Erythroblast (primary cell): ENCODE data around the gene KRTAP5-5.
"Not testable (repeated sequence)": the region's sequence is repeated elsewhere in the genome, so short reads cannot be mapped to it uniquely, and the experiment has no call there.

Experiments
- GATA1 ChIP-seq: IDR thresholded peaks from 2 replicates; pipeline ENCODE4 v1.6.1; 2011; ENCODE audit warnings: low read depth, mild to moderate bottlenecking, control low read depth, low read length, moderate library complexity
- POLR2A ChIP-seq: IDR thresholded peaks from 2 replicates; pipeline ENCODE4 v1.6.1; 2011; ENCODE audit warnings: mild to moderate bottlenecking, low read length

DNA sequence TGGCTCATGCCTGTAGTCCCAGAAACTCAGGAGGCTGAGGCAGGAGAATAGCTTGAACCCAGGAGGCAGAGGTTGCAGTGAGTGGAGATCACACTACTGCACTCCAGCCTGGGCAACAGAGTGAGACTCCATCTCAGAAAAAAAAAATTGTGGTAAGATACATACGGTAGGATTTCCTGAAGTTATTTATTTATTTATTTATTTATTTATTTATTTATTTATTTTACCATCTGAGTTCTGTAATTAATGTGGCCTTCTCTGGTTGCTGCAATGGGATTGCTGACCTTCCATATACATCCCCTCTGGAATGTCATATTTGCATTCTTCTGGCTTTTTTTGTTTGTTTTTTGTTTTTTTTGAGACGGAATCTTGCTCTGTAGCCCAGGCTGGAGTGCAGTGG is 46.7 kb upstream of the KRTAP5-5 start:
- TF ChIP-seq POLR2A, GATA1: not testable (repeated sequence)
